GM23248 (cell line): ENCODE data around the gene ARGLU1.

ENCODE experiments used
- EZH2 ChIP-seq: fragments of 200-600 bp; sonication (generic); IDR thresholded peaks from 2 replicates; pipeline ENCODE4 v1.6.1; 2018; ENCODE audit warnings: antibody characterized with exemption, mild to moderate bottlenecking; ENCODE audit not compliant: insufficient read depth, poor library complexity, severe bottlenecking
- EZH2phosphoT487 ChIP-seq: fragments of 200-600 bp; sonication (generic); IDR thresholded peaks from 2 replicates; pipeline ENCODE4 v1.6.1; 2018; ENCODE audit warnings: antibody characterized with exemption, moderate library complexity, mild to moderate bottlenecking, low read depth; ENCODE audit not compliant: insufficient read depth

DNA sequence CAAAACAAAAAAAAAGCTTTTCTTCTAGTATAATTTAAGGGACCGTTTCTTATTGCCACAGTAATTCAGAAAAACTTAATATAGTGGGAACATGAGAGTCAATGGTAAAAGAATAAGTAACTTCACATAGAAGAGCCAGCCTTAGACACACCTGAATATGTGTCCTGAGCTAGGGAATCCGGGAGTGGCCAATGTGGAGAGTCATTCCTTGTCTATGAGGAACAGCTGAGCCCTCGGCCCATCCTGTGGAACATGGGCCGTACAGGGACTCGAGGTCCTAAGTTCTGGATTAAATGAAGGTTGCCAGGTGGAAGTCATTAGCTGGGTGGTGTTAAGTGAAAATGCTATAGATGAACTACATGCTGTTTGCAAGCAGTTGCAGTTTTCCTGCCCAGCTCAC, 64.7 kb downstream of the ARGLU1 start:
- TF ChIP-seq EZH2, result no peak
- no peak for TF ChIP-seq EZH2phosphoT487
